ENCODE measurements around the gene PTGER2.

PTGER2 gene

DNA sequence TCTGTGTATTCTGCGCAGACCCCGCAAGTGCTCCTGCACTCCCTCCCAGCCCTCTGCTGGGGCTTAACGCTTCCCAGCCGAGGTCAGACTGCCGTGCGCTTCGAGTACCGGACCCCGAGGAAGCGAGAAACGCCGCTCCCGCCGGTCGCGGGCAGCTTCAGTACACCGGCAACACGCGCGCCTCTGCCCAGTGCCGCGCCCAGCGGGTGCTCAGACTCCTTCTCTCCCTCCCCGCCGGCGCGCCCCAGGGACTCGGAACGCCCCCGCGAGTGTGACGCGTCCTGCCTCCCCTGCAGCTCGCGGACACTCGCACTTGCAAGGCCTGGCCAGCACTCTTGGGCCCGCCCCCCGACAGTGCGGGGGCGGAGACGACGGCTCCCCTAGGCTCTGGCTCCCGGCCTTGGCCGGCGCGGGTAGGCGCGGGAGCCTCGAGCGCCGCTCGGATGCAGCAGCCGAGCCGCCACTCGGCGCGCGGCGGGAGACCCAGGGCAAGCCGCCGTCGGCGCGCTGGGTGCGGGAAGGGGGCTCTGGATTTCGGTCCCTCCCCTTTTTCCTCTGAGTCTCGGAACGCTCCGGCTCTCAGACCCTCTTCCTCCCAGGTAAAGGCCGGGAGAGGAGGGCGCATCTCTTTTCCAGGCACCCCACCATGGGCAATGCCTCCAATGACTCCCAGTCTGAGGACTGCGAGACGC is at the start of gene PTGER2:
Gene PTGER2, plus strand, starts transcription at position 410 of the 692 bp plus-strand sequence. Its CDS starts 237 bp downstream, at position 647.
- no peak for DNase-seq

- DNase-seq: no peak
Observed at GRCh38 chr14:52265253-52265652, 48.9 kb upstream of the PTGER2 start.

DNA sequence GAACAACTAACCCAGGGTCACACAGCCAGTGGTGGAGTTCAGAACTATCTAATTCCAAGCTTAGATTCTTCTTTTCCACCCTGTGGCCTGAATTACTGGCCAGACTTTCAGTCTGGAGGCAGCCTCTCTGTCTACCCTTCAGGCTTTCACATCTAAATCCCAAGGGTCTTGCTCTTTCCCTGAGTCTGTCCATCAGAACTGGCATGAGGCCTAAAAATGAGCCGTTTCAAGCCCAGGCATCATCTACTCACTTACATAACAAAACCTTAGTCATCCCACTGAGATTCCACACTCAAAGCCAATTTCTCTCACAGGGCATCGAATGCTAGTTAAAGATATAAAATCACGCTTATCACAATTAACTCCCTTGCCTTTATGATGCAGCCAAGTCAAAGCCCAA is 47.9 kb upstream of the PTGER2 start:
- DNase-seq: no peak

GRCh38 chr14:52266782-52267181 is 47.3 kb upstream of the PTGER2 start:
- no peak for DNase-seq

DNA sequence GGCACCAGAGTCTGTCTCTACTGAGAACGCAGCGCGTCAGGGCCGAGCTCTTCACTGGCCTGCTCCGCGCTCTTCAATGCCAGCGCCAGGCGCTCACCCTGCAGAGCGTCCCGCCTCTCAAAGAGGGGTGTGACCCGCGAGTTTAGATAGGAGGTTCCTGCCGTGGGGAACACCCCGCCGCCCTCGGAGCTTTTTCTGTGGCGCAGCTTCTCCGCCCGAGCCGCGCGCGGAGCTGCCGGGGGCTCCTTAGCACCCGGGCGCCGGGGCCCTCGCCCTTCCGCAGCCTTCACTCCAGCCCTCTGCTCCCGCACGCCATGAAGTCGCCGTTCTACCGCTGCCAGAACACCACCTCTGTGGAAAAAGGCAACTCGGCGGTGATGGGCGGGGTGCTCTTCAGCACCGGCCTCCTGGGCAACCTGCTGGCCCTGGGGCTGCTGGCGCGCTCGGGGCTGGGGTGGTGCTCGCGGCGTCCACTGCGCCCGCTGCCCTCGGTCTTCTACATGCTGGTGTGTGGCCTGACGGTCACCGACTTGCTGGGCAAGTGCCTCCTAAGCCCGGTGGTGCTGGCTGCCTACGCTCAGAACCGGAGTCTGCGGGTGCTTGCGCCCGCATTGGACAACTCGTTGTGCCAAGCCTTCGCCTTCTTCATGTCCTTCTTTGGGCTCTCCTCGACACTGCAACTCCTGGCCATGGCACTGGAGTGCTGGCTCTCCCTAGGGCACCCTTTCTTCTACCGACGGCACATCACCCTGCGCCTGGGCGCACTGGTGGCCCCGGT is 46.4 kb upstream of the PTGER2 start, which contains the start of gene PTGDR:
Gene PTGDR, plus strand, starts transcription at position 198 of the 778 bp plus-strand sequence. Its CDS starts 117 bp downstream, at position 315.
- DNase-seq: no peak

GRCh38 chr14:52268279-52269061 is 45.6 kb upstream of the PTGER2 start:
- no peak for DNase-seq

- no peak for DNase-seq
Observed at GRCh38 chr14:52269100-52269499, 45.0 kb upstream of the PTGER2 start.

GRCh38 chr14:52269982-52270381 is 44.1 kb upstream of the PTGER2 start:
- DNase-seq: no peak

DNA sequence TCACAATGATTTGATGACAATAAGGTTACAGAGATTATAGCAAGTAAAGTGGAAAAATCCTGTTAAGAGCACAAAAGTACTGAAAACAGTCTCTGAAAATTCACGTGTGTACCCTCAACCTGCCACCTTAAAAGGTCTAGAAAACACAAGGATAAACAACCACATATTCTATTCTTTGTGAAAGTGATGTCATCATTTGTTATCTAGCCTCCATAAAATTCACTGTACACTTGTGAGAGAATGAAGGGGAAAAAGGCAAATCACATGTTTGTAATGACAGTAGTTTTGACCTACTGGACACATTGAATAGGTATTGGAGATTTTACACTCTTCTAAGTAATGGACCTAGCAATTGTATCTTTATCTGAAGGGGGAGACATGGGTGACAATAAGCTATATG is 42.6 kb upstream of the PTGER2 start:
- no peak for DNase-seq

GRCh38 chr14:52272375-52272774 is 41.7 kb upstream of the PTGER2 start:
- DNase-seq: no peak

DNA sequence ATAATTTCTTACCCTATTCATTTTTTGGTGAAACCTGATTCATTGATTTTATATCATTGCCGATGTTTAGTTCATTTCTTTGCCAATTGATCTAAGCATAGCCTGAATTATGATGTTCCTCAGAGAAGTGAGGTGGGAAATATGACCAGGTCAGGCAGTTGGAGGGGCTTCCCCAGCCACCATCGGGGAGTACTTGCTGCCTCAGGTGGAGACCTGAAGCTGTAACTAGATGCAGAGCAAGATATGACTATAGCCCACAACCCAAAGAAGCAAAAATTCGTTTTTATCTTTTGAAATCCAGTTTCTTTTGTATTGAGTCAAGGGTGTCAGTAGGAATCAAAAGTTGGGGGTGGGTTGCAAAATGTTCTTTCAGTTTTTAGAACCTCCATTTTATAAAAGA is 38.7 kb upstream of the PTGER2 start:
- no peak for DNase-seq

- DNase-seq: no peak
Observed at GRCh38 chr14:52277552-52277951, 36.6 kb upstream of the PTGER2 start.

DNA sequence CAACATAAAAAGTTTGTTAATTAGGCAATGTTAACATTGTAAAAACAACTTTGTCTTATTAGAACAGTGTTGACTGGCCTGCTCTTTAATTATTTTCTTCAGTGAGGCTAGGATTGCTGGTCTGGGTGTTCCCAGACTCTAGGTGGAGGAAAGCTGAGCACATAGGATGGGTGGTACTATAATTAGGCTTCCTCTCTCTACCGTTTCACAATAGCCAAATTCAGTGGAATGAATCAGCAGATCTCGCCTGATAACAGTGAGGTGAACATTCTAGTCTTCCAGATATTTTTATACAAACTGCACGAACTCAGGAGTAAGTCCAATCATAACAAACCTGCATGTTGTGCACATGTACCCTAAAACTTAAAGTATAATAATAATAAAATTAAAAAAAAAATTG is 34.7 kb upstream of the PTGER2 start:
- no peak for DNase-seq

DNA sequence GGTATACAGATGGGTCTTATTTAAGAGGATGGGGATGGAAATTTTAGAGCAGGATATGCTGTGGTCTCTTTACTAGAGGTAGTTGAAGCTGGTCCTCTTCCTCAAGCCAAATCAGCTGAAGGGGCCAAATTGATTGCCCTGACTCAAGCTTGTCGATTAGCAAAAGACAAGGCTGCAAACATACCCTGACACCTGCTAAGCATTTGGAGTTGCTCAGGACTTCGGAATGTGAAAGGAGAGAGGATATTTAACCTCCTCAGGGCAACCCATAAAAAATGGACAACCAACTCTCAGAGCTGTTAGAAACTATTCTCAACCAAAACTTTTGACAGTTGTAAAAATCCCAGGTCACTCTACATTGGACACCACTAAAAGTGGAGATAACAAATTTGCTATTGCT is 31.0 kb upstream of the PTGER2 start:
- DNase-seq: no peak

DNA sequence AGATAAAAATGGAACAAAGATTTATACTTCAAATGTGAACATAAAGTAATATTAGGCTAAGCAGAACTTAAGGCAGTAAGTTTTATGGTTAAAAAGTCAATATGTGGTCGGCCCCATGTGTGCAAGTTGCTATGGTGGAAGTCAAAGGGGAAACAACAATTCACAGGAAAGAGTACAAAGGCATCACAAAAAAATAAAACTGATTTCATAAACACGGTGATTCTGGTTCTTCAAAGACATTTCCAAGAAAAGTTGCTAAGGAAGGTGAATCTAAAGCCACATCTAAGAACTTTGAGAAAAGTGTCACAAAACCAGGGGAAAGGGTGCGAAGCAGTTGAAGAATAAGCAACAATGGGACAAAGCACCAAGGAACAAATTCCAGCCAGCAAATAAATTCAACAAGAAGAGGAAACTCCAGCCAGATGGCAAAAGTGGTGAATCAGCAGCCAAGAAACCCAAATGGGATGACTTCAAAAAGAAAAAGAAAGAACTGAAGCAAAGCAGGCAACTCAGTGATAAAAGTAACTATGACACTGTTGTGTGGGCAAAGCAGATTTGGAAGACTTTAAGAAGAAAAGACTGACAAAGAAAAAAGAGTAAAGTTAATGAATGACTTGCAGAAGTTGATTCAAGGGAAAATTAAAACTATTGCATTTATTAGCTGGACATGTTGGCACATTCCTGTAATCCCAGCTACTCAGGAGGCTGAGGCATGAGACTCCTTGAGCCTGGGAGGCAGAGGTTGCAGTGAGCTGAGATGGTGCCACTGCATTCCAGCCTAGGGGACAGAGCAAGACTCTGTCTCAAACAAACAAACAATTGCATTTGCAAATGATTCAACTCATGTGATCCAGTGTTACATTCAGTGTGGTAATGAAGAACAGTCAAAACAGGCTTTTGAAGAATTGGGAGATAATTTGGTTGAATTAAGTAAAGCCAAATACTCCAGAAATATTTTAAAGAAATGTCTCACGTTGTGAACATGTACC is 27.2 kb upstream of the PTGER2 start:
- no peak for DNase-seq

- no peak for DNase-seq
Observed at GRCh38 chr14:52296378-52296777, 17.7 kb upstream of the PTGER2 start.

GRCh38 chr14:52298795-52299194 is 15.3 kb upstream of the PTGER2 start:
- DNase-seq: no peak

DNA sequence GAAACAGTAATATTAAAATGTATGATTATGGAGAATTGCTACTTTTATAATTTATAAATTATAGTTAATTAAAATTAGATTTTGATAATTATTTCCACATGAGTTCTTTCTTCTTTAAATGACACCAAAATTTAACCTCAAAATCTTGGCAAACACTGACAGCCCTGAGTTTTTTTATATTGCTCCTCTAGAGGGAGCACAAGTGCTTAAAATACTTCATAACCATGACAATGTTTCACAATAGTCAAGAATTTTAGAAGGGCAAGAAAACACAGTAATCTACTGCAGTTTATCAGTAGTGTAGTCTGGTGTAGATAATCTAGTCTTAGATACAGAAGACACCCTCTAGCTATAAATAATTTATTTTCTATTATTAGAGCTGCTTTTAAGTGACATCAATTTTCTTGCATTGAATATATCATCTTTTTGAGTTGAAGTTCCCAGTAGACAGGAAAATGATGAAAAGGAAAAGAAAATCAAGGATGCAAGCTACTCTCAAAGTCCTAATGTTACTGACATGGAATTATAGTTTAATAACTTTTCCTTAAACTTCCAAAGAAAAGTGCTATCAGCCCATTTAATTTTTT is 14.3 kb upstream of the PTGER2 start:
- DNase-seq: peak; percentile 28 to 57

GRCh38 chr14:52303236-52303635 is 10.9 kb upstream of the PTGER2 start:
- DNase-seq: no peak

- no peak for DNase-seq
Observed at GRCh38 chr14:52304248-52304904, 9.7 kb upstream of the PTGER2 start.

- no peak for DNase-seq
Observed at GRCh38 chr14:52305014-52305413, 9.1 kb upstream of the PTGER2 start.
